GM12864 (cell line): ENCODE measurements around the gene PTN.
"Not testable (repeated sequence)": the region's sequence is repeated elsewhere in the genome, so short reads cannot be mapped to it uniquely, and the experiment has no call there.

Source experiments
- DNase-seq: peaks from one replicate; pipeline ENCODE4 v3.0.0-alpha.2; 2011; ENCODE audit warnings: low read depth
- H3K4me3 ChIP-seq: 2 replicates; pipeline ENCODE4 v1.5.1; 2011; ENCODE audit warnings: mild to moderate bottlenecking, low read depth, low read length, control low read depth
- CTCF ChIP-seq: IDR thresholded peaks from 2 replicates; pipeline ENCODE4 v1.5.1; 2011; ENCODE audit warnings: low read depth, mild to moderate bottlenecking, moderate library complexity, low read length, control low read depth, inconsistent platforms; ENCODE audit errors: missing control alignments

PTN gene

GRCh38 chr7:137213744-137214143 lies 129.8 kb downstream of the PTN start:
- no peak for DNase-seq
- no peak overlapping the region for H3K4me3 ChIP-seq
- no peak for TF ChIP-seq CTCF

GRCh38 chr7:137209151-137209817 lies 134.2 kb downstream of the PTN start:
- no peak overlapping the region for H3K4me3 ChIP-seq
- no peak for DNase-seq
- no peak for TF ChIP-seq CTCF

- no peak for DNase-seq
- no peak overlapping the region for H3K4me3 ChIP-seq
- TF ChIP-seq CTCF: no peak
Observed at GRCh38 chr7:137206770-137207169, 136.8 kb downstream of the PTN start.

- no peak for TF ChIP-seq CTCF
- H3K4me3 ChIP-seq: no peak overlapping the region
- no peak for DNase-seq
Observed at GRCh38 chr7:137204246-137204645, 139.3 kb downstream of the PTN start.

DNA sequence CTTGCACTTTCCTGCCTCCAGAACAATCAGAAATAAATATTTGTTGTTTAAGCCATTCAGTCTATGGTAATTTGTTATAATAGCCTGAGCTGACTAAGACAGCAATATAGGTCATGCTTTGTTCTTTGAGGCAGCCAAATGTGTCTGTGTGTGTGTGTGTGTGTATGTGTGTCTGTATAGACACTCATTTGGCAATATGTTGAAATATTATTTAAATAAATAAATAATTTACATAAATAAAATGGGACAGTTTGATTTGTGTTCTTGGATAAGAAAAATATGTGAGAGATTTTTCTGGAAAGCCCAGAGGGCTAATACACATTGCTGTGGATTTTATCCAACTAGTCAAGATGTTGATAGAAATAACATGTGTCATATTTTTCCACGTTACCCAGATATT lies 140.2 kb downstream of the PTN start:
- no peak for DNase-seq
- no peak overlapping the region for H3K4me3 ChIP-seq
- TF ChIP-seq CTCF: no peak

- no peak for TF ChIP-seq CTCF
- H3K4me3 ChIP-seq: no peak overlapping the region
- no peak for DNase-seq
Observed at GRCh38 chr7:137196648-137197047, 146.9 kb downstream of the PTN start.

- DNase-seq: no peak
- H3K4me3 ChIP-seq: no peak overlapping the region
- no peak for TF ChIP-seq CTCF
Observed at GRCh38 chr7:137195996-137196395, 147.5 kb downstream of the PTN start.

- not testable (repeated sequence) for DNase-seq, H3K4me3 ChIP-seq
Observed at GRCh38 chr7:137181619-137182018, 161.9 kb downstream of the PTN start.
